HEK293T (cell line): ENCODE measurements around the gene NCR3LG1.

Source experiments
- CTCF ChIA-PET: fragments of 350-600 bp; formaldehyde crosslinking; extraction: SDS; loops from one replicate; lab custom pipeline; 2021; ENCODE audit warnings: antibody characterized with exemption, inconsistent platforms; lab: Yijun Ruan, JAX
- POLR2A ChIA-PET: fragments of 350-600 bp; formaldehyde crosslinking; extraction: SDS; loops from one replicate; lab custom pipeline; 2020; ENCODE audit warnings: antibody characterized with exemption, inconsistent platforms; lab: Yijun Ruan, JAX
- DNase-seq: peaks from one replicate; pipeline ENCODE4 v3.0.0; 2012; ENCODE audit warnings: mixed read lengths; ENCODE audit errors: extremely low spot score
- ARNT ChIP-seq: fragments of 450-650 bp; IDR thresholded peaks from 2 replicates; pipeline ENCODE4 v1.6.1; 2017; ENCODE audit warnings: mild to moderate bottlenecking
- BHLHE40 ChIP-seq: fragments of 450-650 bp; IDR thresholded peaks from 2 replicates; pipeline ENCODE4 v1.6.1; 2016; ENCODE audit warnings: mild to moderate bottlenecking, moderate library complexity, borderline replicate concordance
- CTBP1 ChIP-seq: fragments of 450-650 bp; IDR thresholded peaks from 2 replicates; pipeline ENCODE4 v1.6.1; 2016; ENCODE audit warnings: borderline replicate concordance
- ELF4 ChIP-seq: fragments of 450-650 bp; IDR thresholded peaks from 2 replicates; pipeline ENCODE4 v1.6.1; 2017; ENCODE audit warnings: antibody characterized with exemption
- FOXA1 ChIP-seq: fragments of 450-650 bp; IDR thresholded peaks from 2 replicates; pipeline ENCODE4 v1.6.1; 2016; ENCODE audit warnings: mild to moderate bottlenecking
- FOXK2 ChIP-seq: fragments of 450-650 bp; IDR thresholded peaks from 2 replicates; pipeline ENCODE4 v1.6.1; 2016; ENCODE audit warnings: mild to moderate bottlenecking
- FOXM1 ChIP-seq: fragments of 450-650 bp; IDR thresholded peaks from 2 replicates; pipeline ENCODE4 v1.6.1; 2017; ENCODE audit warnings: mild to moderate bottlenecking, borderline replicate concordance
- HDGF ChIP-seq: fragments of 450-650 bp; IDR thresholded peaks from 2 replicates; pipeline ENCODE4 v1.6.1; 2017; ENCODE audit warnings: antibody characterized with exemption, borderline replicate concordance
- L3MBTL2 ChIP-seq: fragments of 450-650 bp; conservative IDR thresholded peaks from 2 replicates; pipeline ENCODE4 v1.6.1; 2016; ENCODE audit warnings: mild to moderate bottlenecking
- LEF1 ChIP-seq: fragments of 450-650 bp; IDR thresholded peaks from 2 replicates; pipeline ENCODE4 v1.6.1; 2017; ENCODE audit warnings: mild to moderate bottlenecking, borderline replicate concordance
- NFRKB ChIP-seq: fragments of 450-650 bp; IDR thresholded peaks from 2 replicates; pipeline ENCODE4 v1.6.1; 2016; ENCODE audit warnings: mild to moderate bottlenecking, moderate library complexity
- PKNOX1 ChIP-seq: fragments of 450-650 bp; IDR thresholded peaks from 2 replicates; pipeline ENCODE4 v1.6.1; 2016
- SP1 ChIP-seq: fragments of 450-650 bp; IDR thresholded peaks from 2 replicates; pipeline ENCODE4 v1.6.1; 2017
- SUZ12 ChIP-seq: fragments of 450-650 bp; IDR thresholded peaks from 2 replicates; pipeline ENCODE4 v1.6.1; 2016; ENCODE audit warnings: mild to moderate bottlenecking
- TARDBP ChIP-seq: fragments of 450-650 bp; IDR thresholded peaks from 2 replicates; pipeline ENCODE4 v1.6.1; 2016
- ZNF384 ChIP-seq: fragments of 450-650 bp; IDR thresholded peaks from 2 replicates; pipeline ENCODE4 v1.6.1; 2016

NCR3LG1 gene

GRCh38 chr11:17333799-17334586, 17.6 kb upstream of the NCR3LG1 start:
- no peak for DNase-seq
- ChIA-PET CTCF (interaction anchor here (1.2 kb wide), 1 partner anchor 21 kb away, joined by 3 read pairs; no protein-coding TSS in a partner anchor), POLR2A (interaction anchor here (2.0 kb wide), 1 partner anchor 19 kb away, joined by 6 read pairs; no protein-coding TSS in a partner anchor)
- no peak for TF ChIP-seq HDGF

- ChIA-PET CTCF (no interaction called here), POLR2A (no interaction called here)
- TF ChIP-seq FOXK2: no peak
- TF ChIP-seq HDGF: no peak
- no peak for TF ChIP-seq TARDBP
- no peak for TF ChIP-seq ARNT
- no peak for TF ChIP-seq CTBP1
- no peak for TF ChIP-seq FOXM1
- TF ChIP-seq ELF4: no peak
- no peak for TF ChIP-seq LEF1
- no peak for TF ChIP-seq L3MBTL2
- no peak for TF ChIP-seq PKNOX1
- no peak for TF ChIP-seq FOXA1
- no peak for TF ChIP-seq NFRKB
- TF ChIP-seq ZNF384: no peak
- TF ChIP-seq SUZ12: no peak
- DNase-seq: no peak
These were observed 8.3 kb upstream of the NCR3LG1 start for GRCh38 chr11:17343257-17343656.

GRCh38 chr11:17343907-17344306, 7.7 kb upstream of the NCR3LG1 start:
- POLR2A ChIA-PET: interaction anchor here (1.5 kb wide), 1 partner anchor 10 kb away, joined by 7 read pairs; no protein-coding TSS in a partner anchor
- no peak for TF ChIP-seq BHLHE40
- TF ChIP-seq NFRKB: no peak
- TF ChIP-seq FOXA1: no peak
- CTCF ChIA-PET: no interaction called here
- DNase-seq: no peak

GRCh38 chr11:17347676-17348075, 3.9 kb upstream of the NCR3LG1 start:
- no peak for DNase-seq
- TF ChIP-seq PKNOX1 (no peak), FOXM1 (no peak), FOXA1 (no peak), L3MBTL2 (no peak), CTBP1 (no peak), TARDBP (no peak)
- ChIA-PET POLR2A (interaction anchor here (1.4 kb wide), 1 partner anchor 71 kb away, joined by 3 read pairs; the partner anchor contains the start of gene NUCB2), CTCF (interaction anchor here (0.7 kb wide), 1 partner anchor 46 kb away, joined by 3 read pairs; no protein-coding TSS in a partner anchor)

GRCh38 chr11:17350455-17351171, 987 bp upstream of the NCR3LG1 start:
- TF ChIP-seq CTBP1 (no peak), L3MBTL2 (no peak), SUZ12 (no peak), PKNOX1 (no peak), FOXK2 (no peak), SP1 (no peak), ARNT (no peak), TARDBP (no peak), ELF4 (no peak), ZNF384 (no peak)
- ChIA-PET CTCF (no interaction called here), POLR2A (no interaction called here)
- DNase-seq: no peak

- POLR2A ChIA-PET: no interaction called here
These were observed 459 bp upstream of the NCR3LG1 start for GRCh38 chr11:17351172-17351509.

More at GRCh38 chr11:17351172-17351509, 459 bp upstream of the NCR3LG1 start:
- DNase-seq: no peak
- CTCF ChIA-PET: no interaction called here
- no peak for TF ChIP-seq LEF1
- TF ChIP-seq CTBP1: no peak
- TF ChIP-seq ELF4: no peak
- no peak for TF ChIP-seq TARDBP
- TF ChIP-seq L3MBTL2: no peak
- TF ChIP-seq ZNF384: no peak
- no peak for TF ChIP-seq BHLHE40
